ENCODE data around the gene CFAP251.

Gene CFAP251

GRCh38 chr12:122005252-122005776 is 86.9 kb downstream of the CFAP251 start:
- DNase-seq (ENCODE audit: low read depth) = no peak

GRCh38 chr12:122006186-122006926 is 88.0 kb downstream of the CFAP251 start:
- DNase-seq (ENCODE audit: low read depth) = no peak

- no peak for DNase-seq (ENCODE audit: low read depth)
Observed at GRCh38 chr12:122009741-122010140, 91.3 kb downstream of the CFAP251 start.

GRCh38 chr12:122012184-122012583 is 93.8 kb downstream of the CFAP251 start:
- DNase-seq (ENCODE audit: low read depth) = no peak

GRCh38 chr12:122013136-122013535 is 94.7 kb downstream of the CFAP251 start:
- DNase-seq (ENCODE audit: low read depth) = no peak

- no peak for DNase-seq (ENCODE audit: low read depth)
Observed at GRCh38 chr12:122013791-122014590, 95.6 kb downstream of the CFAP251 start.

GRCh38 chr12:122014781-122015180 is 96.4 kb downstream of the CFAP251 start:
- no peak for DNase-seq (ENCODE audit: low read depth)

GRCh38 chr12:122018457-122018856 is 100.1 kb downstream of the CFAP251 start:
- no peak for DNase-seq (ENCODE audit: low read depth)

- no peak for DNase-seq (ENCODE audit: low read depth)
Observed at GRCh38 chr12:122018937-122019336, 100.5 kb downstream of the CFAP251 start.

GRCh38 chr12:122020795-122021192 is 102.4 kb downstream of the CFAP251 start:
- no peak for DNase-seq (ENCODE audit: low read depth)

GRCh38 chr12:122021193-122021821 is 102.9 kb downstream of the CFAP251 start:
- no peak for DNase-seq (ENCODE audit: low read depth)

- peak; percentile 53 for DNase-seq (ENCODE audit: low read depth)
Observed at GRCh38 chr12:122021822-122022392, 103.5 kb downstream of the CFAP251 start, which contains the start of gene BCL7A. BCL7A (plus strand) TSS chr12:122021884; CDS start chr12:122022092, 208 bp downstream.

GRCh38 chr12:122022393-122023338 is 104.3 kb downstream of the CFAP251 start:
- no peak for DNase-seq (ENCODE audit: low read depth)

- no peak for DNase-seq (ENCODE audit: low read depth)
Observed at GRCh38 chr12:122023339-122024131, 105.1 kb downstream of the CFAP251 start.

GRCh38 chr12:122024132-122024785 is 105.9 kb downstream of the CFAP251 start:
- DNase-seq (ENCODE audit: low read depth) = no peak

- DNase-seq (ENCODE audit: low read depth) = no peak
Observed at GRCh38 chr12:122026706-122027333, 108.4 kb downstream of the CFAP251 start.

- DNase-seq (ENCODE audit: low read depth) = no peak
Observed at GRCh38 chr12:122028165-122028904, 109.9 kb downstream of the CFAP251 start.

- no peak for DNase-seq (ENCODE audit: low read depth)
Observed at GRCh38 chr12:122028905-122029560, 110.6 kb downstream of the CFAP251 start.
